Mesothelial cell of epicardium (in vitro differentiated cells): ENCODE results near the gene NOTCH3. TPM values are rescaled to one million over a fixed set of nuclear protein-coding genes. Genes with fewer than 3 reads are reported as not detected.

Experiments used
- DNase-seq, 2 experiments: peaks; one replicate each; pipeline ENCODE4 v3.0.0; 2021; ENCODE audit warnings: low spot score in 2 of 2; ENCODE audit not compliant: unreplicated experiment in 2 of 2
- H3K27ac Mint-ChIP-seq: 2 replicates; pipeline ENCODE4 v1.8.0; 2021; ENCODE audit warnings: mixed read lengths
- H3K27me3 Mint-ChIP-seq: 2 replicates; pipeline ENCODE4 v1.8.0; 2021; ENCODE audit warnings: low read depth, mixed read lengths
- H3K36me3 Mint-ChIP-seq: 2 replicates; pipeline ENCODE4 v1.8.0; 2021; ENCODE audit warnings: mixed read lengths
- H3K4me1 Mint-ChIP-seq: 2 replicates; pipeline ENCODE4 v1.8.0; 2021; ENCODE audit warnings: mixed read lengths
- H3K4me3 Mint-ChIP-seq: 2 replicates; pipeline ENCODE4 v1.8.0; 2021; ENCODE audit warnings: mild to moderate bottlenecking, moderate library complexity, mixed read lengths
- H3K9me3 Mint-ChIP-seq: 2 replicates; pipeline ENCODE4 v1.8.0; 2021; ENCODE audit warnings: mixed read lengths
- total RNA-seq: library from RNA; stranded (reverse); gene quantifications from 3 replicates; pipeline ENCODE4 v1.2.1, GENCODE V29; 2021
- TF ChIP-seq, protein P1 (sequence below): fragments of 200-600 bp; sonication (generic); IDR thresholded peaks from one replicate; pipeline ENCODE4 v1.5.0; 2021; ENCODE audit warnings: antibody characterized with exemption; ENCODE audit not compliant: unreplicated experiment

NOTCH3 gene
- total RNA-seq, 1 donor from 2014 or later = 204 TPM

DNA sequence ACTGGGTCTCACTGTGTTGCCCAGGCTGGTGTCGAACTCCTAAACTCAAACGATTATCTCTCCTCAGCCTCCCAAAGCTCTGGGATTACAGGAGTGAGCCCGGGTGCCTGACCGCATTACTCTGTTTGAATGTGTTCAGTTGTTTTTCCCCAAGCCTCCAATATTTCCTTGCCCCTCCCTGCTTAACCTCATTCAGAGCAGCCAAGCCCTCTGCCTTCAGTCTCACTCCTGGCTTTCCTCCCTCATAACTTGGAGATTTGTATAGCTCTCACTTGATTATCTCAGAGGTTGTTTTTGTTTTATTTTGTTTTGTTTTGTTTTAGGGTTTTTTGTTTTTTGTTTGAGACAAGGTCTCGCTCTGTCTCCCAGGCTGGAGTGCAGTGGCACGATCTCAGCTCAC lies 20.0 kb upstream of the NOTCH3 start:
- no peak for DNase-seq
- Mint-ChIP-seq H3K27ac (peak overlapping the region; percentile 9), H3K36me3 (no peaks in the 10 kb centered on the region), H3K27me3 (no peaks in the 10 kb centered on the region), H3K4me3 (no peak overlapping the region), H3K9me3 (no peaks in the 10 kb centered on the region), H3K4me1 (peaks cover 15% of the 10 kb centered on the region)
- TF ChIP-seq, protein P1, sequence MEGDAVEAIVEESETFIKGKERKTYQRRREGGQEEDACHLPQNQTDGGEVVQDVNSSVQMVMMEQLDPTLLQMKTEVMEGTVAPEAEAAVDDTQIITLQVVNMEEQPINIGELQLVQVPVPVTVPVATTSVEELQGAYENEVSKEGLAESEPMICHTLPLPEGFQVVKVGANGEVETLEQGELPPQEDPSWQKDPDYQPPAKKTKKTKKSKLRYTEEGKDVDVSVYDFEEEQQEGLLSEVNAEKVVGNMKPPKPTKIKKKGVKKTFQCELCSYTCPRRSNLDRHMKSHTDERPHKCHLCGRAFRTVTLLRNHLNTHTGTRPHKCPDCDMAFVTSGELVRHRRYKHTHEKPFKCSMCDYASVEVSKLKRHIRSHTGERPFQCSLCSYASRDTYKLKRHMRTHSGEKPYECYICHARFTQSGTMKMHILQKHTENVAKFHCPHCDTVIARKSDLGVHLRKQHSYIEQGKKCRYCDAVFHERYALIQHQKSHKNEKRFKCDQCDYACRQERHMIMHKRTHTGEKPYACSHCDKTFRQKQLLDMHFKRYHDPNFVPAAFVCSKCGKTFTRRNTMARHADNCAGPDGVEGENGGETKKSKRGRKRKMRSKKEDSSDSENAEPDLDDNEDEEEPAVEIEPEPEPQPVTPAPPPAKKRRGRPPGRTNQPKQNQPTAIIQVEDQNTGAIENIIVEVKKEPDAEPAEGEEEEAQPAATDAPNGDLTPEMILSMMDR = no peak

DNA sequence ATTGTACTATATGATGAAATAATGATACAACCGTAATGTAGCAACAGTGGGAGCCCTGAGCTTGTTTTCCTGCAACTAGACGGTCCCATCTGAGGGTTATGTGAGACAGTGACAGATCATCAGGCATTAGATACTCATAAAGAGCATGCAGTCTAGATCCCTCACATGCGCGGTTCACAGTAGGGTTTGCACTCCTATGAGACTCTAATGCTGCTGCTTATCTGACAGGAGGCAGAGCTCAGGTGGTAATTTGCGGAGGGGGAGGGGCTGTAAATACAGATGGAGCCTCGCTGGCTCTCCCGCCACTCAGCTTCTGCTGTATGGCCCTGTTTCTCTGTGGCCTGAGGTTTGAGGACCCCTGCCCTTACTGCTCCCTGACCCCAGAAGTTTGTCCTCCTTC lies 17.7 kb upstream of the NOTCH3 start:
- peaks cover 12% of the 10 kb centered on the region for H3K4me1 Mint-ChIP-seq
- no peaks in the 10 kb centered on the region for H3K27me3 Mint-ChIP-seq
- no peak overlapping the region for H3K4me3 Mint-ChIP-seq
- no peaks in the 10 kb centered on the region for H3K9me3 Mint-ChIP-seq
- H3K36me3 Mint-ChIP-seq = no peaks in the 10 kb centered on the region
- DNase-seq = no peak
- TF ChIP-seq, protein P1 = no peak
- H3K27ac Mint-ChIP-seq = no peak overlapping the region

DNA sequence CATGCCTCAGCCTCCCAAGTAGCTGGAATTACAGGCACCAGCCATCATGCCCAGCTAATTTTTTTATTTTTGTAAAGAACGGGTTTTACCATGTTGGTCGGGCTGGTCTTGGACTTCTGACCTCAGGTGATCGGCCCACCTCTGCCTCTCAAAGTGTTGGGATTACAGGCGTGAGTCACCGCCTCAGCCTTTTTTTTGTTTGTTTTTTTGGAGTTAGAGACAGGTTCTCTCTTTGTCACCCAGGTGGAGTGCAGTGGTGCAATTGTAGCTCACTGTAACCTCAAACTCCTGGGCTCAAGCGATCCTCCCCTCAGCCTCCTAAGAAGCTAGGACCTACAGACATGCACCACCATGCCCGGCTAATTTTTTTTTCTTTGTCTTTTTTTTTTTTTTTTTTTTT lies 15.6 kb upstream of the NOTCH3 start:
- H3K4me1 Mint-ChIP-seq = no peaks in the 10 kb centered on the region
- no peak for DNase-seq
- no peaks in the 10 kb centered on the region for H3K9me3 Mint-ChIP-seq
- H3K36me3 Mint-ChIP-seq = no peaks in the 10 kb centered on the region
- H3K4me3 Mint-ChIP-seq = no peak overlapping the region
- no peaks in the 10 kb centered on the region for H3K27me3 Mint-ChIP-seq
- H3K27ac Mint-ChIP-seq = no peak overlapping the region
- TF ChIP-seq, protein P1 = no peak

DNA sequence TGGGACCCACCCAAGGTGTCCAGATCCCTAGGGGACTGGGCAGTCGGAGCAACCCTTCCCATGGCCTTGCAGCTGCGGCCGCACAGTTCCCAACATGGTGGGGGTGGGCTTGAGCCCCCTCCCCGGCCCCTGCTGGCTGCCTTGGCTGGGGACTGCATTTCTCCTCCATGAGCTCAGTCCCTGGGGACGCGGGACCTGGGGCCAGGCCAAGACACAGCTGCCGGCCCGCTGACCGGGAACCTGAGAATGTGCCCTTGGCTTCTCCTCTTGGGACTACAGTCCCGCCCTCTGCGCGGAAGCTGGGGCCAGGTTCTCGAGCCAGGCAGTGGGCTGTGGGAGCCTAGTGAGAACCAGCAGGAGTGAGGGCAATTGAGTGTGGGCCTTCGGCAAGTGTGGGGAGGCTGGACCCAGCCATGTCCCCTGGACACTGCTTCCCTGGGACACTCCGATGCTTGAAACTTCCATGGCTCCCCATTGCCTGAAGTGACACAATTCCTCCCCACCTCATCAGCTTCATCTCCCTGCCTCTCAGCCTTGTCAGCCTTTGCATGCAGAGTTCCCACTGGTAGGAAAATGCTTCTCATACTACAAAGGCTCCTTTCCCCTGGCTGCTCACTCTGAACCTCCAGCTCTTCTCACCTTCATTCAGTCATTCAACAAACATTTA lies 13.1 kb upstream of the NOTCH3 start:
- H3K27ac Mint-ChIP-seq = no peak overlapping the region
- no peaks in the 10 kb centered on the region for H3K36me3 Mint-ChIP-seq
- TF ChIP-seq, protein P1 = no peak
- H3K4me3 Mint-ChIP-seq = no peak overlapping the region
- H3K4me1 Mint-ChIP-seq = no peaks in the 10 kb centered on the region
- no peaks in the 10 kb centered on the region for H3K27me3 Mint-ChIP-seq
- no peak for DNase-seq
- H3K9me3 Mint-ChIP-seq = no peaks in the 10 kb centered on the region

DNA sequence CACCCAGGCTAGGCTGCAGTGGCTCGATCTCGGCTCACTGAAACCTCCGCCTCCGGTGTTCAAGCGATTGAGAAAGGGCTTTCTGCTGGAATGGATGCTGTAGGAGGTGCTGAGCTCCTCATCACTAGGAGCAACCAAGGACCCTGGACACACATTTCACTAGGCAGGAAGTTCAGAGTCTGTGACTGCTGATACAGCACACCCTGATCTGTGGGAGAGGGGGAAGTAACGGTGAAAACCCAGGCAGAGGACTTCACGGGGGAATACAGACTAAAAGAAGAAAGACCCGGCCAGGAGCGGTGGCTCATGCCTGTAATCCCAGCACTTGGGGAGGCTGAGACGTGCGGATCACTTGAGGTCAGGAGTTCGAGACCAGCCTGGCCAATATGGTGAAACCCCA lies 11.9 kb upstream of the NOTCH3 start:
- DNase-seq = no peak
- H3K36me3 Mint-ChIP-seq = no peaks in the 10 kb centered on the region
- H3K9me3 Mint-ChIP-seq = no peaks in the 10 kb centered on the region
- no peak overlapping the region for H3K4me3 Mint-ChIP-seq
- no peaks in the 10 kb centered on the region for H3K27me3 Mint-ChIP-seq
- TF ChIP-seq, protein P1 = no peak
- no peaks in the 10 kb centered on the region for H3K4me1 Mint-ChIP-seq
- no peak overlapping the region for H3K27ac Mint-ChIP-seq
